DOHH2 (cell line): ENCODE data around the gene BIRC3.

Experiments used
- H3F3A ChIP-seq: fragments of 200-600 bp; sonication (generic), shearing (Covaris generic); 2 replicates; pipeline ENCODE4 v1.6.0; 2016; ENCODE audit warnings: antibody characterized with exemption, mild to moderate bottlenecking; ENCODE audit not compliant: control insufficient read depth, insufficient read depth
- H3K27ac ChIP-seq: fragments of 200-600 bp; sonication (generic); 2 replicates; pipeline ENCODE4 v1.5.1; 2014; ENCODE audit warnings: low read depth, mild to moderate bottlenecking, low read length, moderate library complexity
- H3K27me3 ChIP-seq: fragments of 200-600 bp; sonication (generic); 2 replicates; pipeline ENCODE4 v1.6.1; 2014; ENCODE audit warnings: mild to moderate bottlenecking, low read length, mixed read lengths; ENCODE audit not compliant: control insufficient read depth
- H3K36me3 ChIP-seq: fragments of 200-600 bp; sonication (generic); 2 replicates; pipeline ENCODE4 v1.6.1; 2014; ENCODE audit warnings: mild to moderate bottlenecking, low read length, moderate library complexity, mixed read lengths; ENCODE audit not compliant: control insufficient read depth
- H3K4me1 ChIP-seq: fragments of 200-600 bp; sonication (generic); 2 replicates; pipeline ENCODE4 v1.6.1; 2014; ENCODE audit warnings: mild to moderate bottlenecking, low read length, mixed read lengths; ENCODE audit not compliant: control insufficient read depth
- H3K4me2 ChIP-seq: fragments of 200-600 bp; sonication (generic); 2 replicates; pipeline ENCODE4 v1.6.0; 2014; ENCODE audit warnings: mild to moderate bottlenecking, low read length, moderate library complexity
- H3K4me3 ChIP-seq: fragments of 200-600 bp; sonication (generic); 2 replicates; pipeline ENCODE4 v1.5.1; 2014; ENCODE audit warnings: mild to moderate bottlenecking, low read length, mixed read lengths
- H3K79me2 ChIP-seq: fragments of 200-600 bp; sonication (generic); 2 replicates; pipeline ENCODE4 v1.6.1; 2014; ENCODE audit warnings: mild to moderate bottlenecking, low read length, mixed read lengths; ENCODE audit not compliant: control insufficient read depth
- H3K9me2 ChIP-seq: fragments of 200-600 bp; sonication (generic); replicated peaks from 2 replicates; pipeline ENCODE4 v1.6.1; 2014; ENCODE audit warnings: mild to moderate bottlenecking, low read length, mixed read lengths; ENCODE audit not compliant: control insufficient read depth
- H3K9me3 ChIP-seq: fragments of 200-600 bp; sonication (generic); 2 replicates; pipeline ENCODE4 v1.6.1; 2014; ENCODE audit warnings: antibody characterized with exemption, low read length, mixed read lengths; ENCODE audit not compliant: control insufficient read depth, insufficient read depth
- H4K20me1 ChIP-seq: fragments of 200-600 bp; sonication (generic); 2 replicates; pipeline ENCODE4 v1.6.0; 2014; ENCODE audit warnings: low read depth, mild to moderate bottlenecking, antibody characterized with exemption, low read length, moderate library complexity; ENCODE audit not compliant: control insufficient read depth, insufficient read depth
- EZH2phosphoT487 ChIP-seq: fragments of 200-600 bp; sonication (generic); IDR thresholded peaks from 2 replicates; pipeline ENCODE4 v1.6.1; 2017; ENCODE audit warnings: borderline replicate concordance, mild to moderate bottlenecking, antibody characterized with exemption, low read length, moderate library complexity, mixed read lengths
- TF ChIP-seq, protein P1 (sequence below): fragments of 200-600 bp; sonication (generic); IDR thresholded peaks from one replicate; pipeline ENCODE4 v1.5.1; 2014; ENCODE audit warnings: antibody characterized with exemption, mild to moderate bottlenecking, low read depth, low read length; ENCODE audit not compliant: poor library complexity, severe bottlenecking

BIRC3 gene

DNA sequence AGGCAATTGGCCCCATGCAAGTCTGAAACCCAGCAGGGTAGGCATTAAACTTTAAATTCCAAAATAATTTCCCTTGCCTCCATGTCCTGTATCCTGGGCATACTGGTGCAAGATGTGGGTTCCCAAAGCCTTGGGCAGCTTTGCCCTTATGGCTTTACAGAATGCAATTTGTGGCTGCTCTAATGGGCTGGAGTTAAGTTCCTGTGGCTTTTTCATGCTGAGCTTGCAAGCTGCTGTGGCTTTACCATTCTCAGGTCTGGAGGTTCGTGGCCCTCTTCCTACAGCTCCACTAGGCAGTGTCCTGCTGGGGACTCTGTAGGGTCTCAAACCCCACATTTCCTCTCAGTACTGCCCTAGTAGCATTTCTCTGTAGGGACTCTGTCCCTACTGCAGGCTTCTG lies 15.0 kb upstream of the BIRC3 start:
- TF ChIP-seq, protein P1, sequence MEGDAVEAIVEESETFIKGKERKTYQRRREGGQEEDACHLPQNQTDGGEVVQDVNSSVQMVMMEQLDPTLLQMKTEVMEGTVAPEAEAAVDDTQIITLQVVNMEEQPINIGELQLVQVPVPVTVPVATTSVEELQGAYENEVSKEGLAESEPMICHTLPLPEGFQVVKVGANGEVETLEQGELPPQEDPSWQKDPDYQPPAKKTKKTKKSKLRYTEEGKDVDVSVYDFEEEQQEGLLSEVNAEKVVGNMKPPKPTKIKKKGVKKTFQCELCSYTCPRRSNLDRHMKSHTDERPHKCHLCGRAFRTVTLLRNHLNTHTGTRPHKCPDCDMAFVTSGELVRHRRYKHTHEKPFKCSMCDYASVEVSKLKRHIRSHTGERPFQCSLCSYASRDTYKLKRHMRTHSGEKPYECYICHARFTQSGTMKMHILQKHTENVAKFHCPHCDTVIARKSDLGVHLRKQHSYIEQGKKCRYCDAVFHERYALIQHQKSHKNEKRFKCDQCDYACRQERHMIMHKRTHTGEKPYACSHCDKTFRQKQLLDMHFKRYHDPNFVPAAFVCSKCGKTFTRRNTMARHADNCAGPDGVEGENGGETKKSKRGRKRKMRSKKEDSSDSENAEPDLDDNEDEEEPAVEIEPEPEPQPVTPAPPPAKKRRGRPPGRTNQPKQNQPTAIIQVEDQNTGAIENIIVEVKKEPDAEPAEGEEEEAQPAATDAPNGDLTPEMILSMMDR, result no peak
- TF ChIP-seq EZH2phosphoT487, result no peak
- no peak overlapping the region for H3K27ac ChIP-seq
- no peaks in the 10 kb centered on the region for H3K36me3 ChIP-seq
- no peak overlapping the region for H3K4me2 ChIP-seq
- H3K79me2 ChIP-seq, result no peaks in the 10 kb centered on the region
- H3F3A ChIP-seq, result no peaks in the 10 kb centered on the region
- peaks cover 5% of the 10 kb centered on the region; the same call in 1 of the 2 replicates for H3K9me3 ChIP-seq
- no peaks in the 10 kb centered on the region for H3K27me3 ChIP-seq
- H3K9me2 ChIP-seq, result no peaks in the 10 kb centered on the region
- H4K20me1 ChIP-seq, result no peaks in the 10 kb centered on the region
- no peak overlapping the region for H3K4me3 ChIP-seq
- H3K4me1 ChIP-seq, result peaks cover 22% of the 10 kb centered on the region

DNA sequence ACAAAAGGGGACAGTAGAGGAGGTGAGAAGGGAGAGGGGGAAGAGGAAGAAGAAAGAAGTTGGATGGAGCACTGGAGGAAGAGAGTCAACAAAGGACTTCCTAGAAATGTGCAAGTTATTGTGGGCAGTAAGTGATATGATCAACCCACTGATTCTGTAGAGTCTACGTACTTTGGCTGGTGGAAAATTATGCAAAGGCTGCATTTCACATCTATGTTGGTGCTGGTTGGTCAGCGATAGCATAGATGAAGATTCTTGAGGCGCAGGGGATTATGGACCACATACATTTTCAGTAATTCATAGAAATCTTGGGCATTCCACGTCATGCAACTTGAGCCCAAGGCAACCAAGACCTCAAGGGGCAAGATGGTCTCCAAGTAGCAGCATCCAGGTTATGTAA lies 12.6 kb upstream of the BIRC3 start:
- Histone ChIP-seq H3K9me2 (no peaks in the 10 kb centered on the region), H3K4me3 (no peak overlapping the region), H3F3A (no peaks in the 10 kb centered on the region), H3K27me3 (no peaks in the 10 kb centered on the region), H3K9me3 (peaks cover 5% of the 10 kb centered on the region; the same call in 1 of the 2 replicates), H3K27ac (no peak overlapping the region), H3K36me3 (no peaks in the 10 kb centered on the region), H3K79me2 (no peaks in the 10 kb centered on the region), H4K20me1 (no peaks in the 10 kb centered on the region), H3K4me1 (peaks cover 25% of the 10 kb centered on the region), H3K4me2 (no peak overlapping the region)
- TF ChIP-seq, protein P1, result no peak
- TF ChIP-seq EZH2phosphoT487, result no peak

DNA sequence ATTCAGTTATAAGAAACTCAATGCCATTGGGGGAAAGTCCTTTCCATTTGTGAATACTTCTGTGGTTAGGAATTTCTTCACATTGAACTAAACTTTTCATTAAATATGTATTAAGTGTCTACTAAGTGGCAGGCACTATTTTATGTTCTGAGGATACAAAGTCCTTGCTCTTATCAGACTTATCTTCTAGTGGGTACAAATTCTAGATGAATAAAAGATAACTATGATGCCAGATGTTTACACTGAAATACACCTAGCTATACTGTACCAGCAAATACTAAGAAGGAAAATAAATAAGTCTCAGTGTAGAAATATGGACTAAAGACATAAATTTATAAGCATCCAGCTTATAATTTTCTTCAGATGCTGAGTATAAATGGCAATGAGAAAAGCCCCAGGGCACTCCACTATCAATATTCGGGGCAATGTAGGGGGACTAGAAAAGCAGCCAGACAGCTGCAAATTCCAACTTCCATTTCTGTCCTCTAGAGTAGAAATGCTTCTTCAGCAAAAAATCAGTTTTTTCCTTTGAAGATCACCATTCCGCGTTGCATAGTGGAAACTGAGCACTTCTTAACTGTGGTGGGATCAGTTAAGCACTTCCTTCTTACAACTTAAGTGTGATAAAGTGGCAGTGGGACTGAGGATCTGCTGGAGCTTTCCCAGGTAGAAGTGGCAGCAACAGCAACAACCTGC lies 11.8 kb upstream of the BIRC3 start:
- Histone ChIP-seq H3K4me3 (no peak overlapping the region), H3K4me1 (peaks cover 25% of the 10 kb centered on the region), H3K27ac (no peak overlapping the region), H4K20me1 (no peaks in the 10 kb centered on the region), H3K9me3 (peaks cover 5% of the 10 kb centered on the region; the same call in 1 of the 2 replicates), H3K79me2 (no peaks in the 10 kb centered on the region), H3K9me2 (no peaks in the 10 kb centered on the region), H3F3A (no peaks in the 10 kb centered on the region), H3K36me3 (no peaks in the 10 kb centered on the region), H3K27me3 (no peaks in the 10 kb centered on the region), H3K4me2 (no peak overlapping the region)
- no peak for TF ChIP-seq EZH2phosphoT487
- TF ChIP-seq, protein P1, result no peak
